Keratinocyte (primary cell): Measurements from ENCODE around the gene VASP. TPM values are rescaled to one million over a fixed set of nuclear protein-coding genes. Genes with fewer than 3 reads are reported as not detected.

ENCODE experiments used
- DNase-seq: peaks from one replicate; pipeline ENCODE4 v3.0.0-alpha.2; 2011; ENCODE audit warnings: low read depth, missing footprints, low spot score
- FAIRE-seq: peaks from 2 replicates; lab custom pipeline; 2011; peaks lifted over from hg19 to GRCh38; lab: Jason Lieb, UNC
- H2AFZ ChIP-seq: 2 replicates; pipeline ENCODE4 v1.6.0; 2012; ENCODE audit warnings: low read length, control low read depth, inconsistent platforms; ENCODE audit not compliant: control insufficient read depth
- H3K27ac ChIP-seq: 2 replicates; pipeline ENCODE4 v1.5.1; 2011; ENCODE audit warnings: low read length; ENCODE audit not compliant: control insufficient read depth, insufficient read depth
- H3K27me3 ChIP-seq: 3 replicates; pipeline ENCODE4 v1.6.0; 2011; ENCODE audit warnings: low read length; ENCODE audit not compliant: control insufficient read depth, insufficient read depth; ENCODE audit errors: extremely low read depth
- H3K36me3 ChIP-seq, 2 experiments: 2 replicates in 1 of 2; 3 replicates in 1 of 2; pipeline ENCODE4 v1.5.1; 2011; ENCODE audit warnings: low read length in 2 of 2, mild to moderate bottlenecking in 1 of 2; ENCODE audit not compliant: control insufficient read depth in 2 of 2, insufficient read depth in 2 of 2; ENCODE audit errors: extremely low read depth in 1 of 2
- H3K4me1 ChIP-seq: 3 replicates; pipeline ENCODE4 v1.5.1; 2011; ENCODE audit warnings: low read length; ENCODE audit not compliant: control insufficient read depth, insufficient read depth; ENCODE audit errors: extremely low read depth
- H3K4me2 ChIP-seq: 3 replicates; pipeline ENCODE4 v1.6.0; 2011; ENCODE audit warnings: low read depth, low read length; ENCODE audit not compliant: control insufficient read depth, insufficient read depth; ENCODE audit errors: extremely low read depth
- H3K4me3 ChIP-seq, 3 experiments: fragments of 200-600 bp in 1 of 3; sonication (generic) in 1 of 3; 2 replicates in 2 of 3; 3 replicates in 1 of 3; pipeline ENCODE4 v1.5.1; 2011 to 2016; ENCODE audit warnings: low read length in 3 of 3, mild to moderate bottlenecking in 3 of 3, control low read depth in 2 of 3, inconsistent platforms in 1 of 3, low read depth in 1 of 3, mixed read lengths in 1 of 3, mixed run types in 1 of 3, moderate library complexity in 1 of 3; ENCODE audit not compliant: control insufficient read depth in 2 of 3, insufficient read depth in 2 of 3; ENCODE audit errors: extremely low read depth in 1 of 3
- H3K79me2 ChIP-seq: 2 replicates; pipeline ENCODE4 v1.6.0; 2012; ENCODE audit warnings: low read length; ENCODE audit not compliant: control insufficient read depth, insufficient read depth
- H3K9ac ChIP-seq: 3 replicates; pipeline ENCODE4 v1.6.0; 2011; ENCODE audit warnings: low read length; ENCODE audit not compliant: control insufficient read depth, insufficient read depth; ENCODE audit errors: extremely low read depth
- H3K9me1 ChIP-seq: 3 replicates; pipeline ENCODE4 v1.6.0; 2011; ENCODE audit warnings: low read length; ENCODE audit not compliant: control insufficient read depth, insufficient read depth; ENCODE audit errors: extremely low read depth
- H3K9me3 ChIP-seq: 2 replicates; pipeline ENCODE4 v1.5.1; 2012; ENCODE audit warnings: low read depth, low read length; ENCODE audit not compliant: control insufficient read depth
- H4K20me1 ChIP-seq: 3 replicates; pipeline ENCODE4 v1.6.0; 2011; ENCODE audit warnings: low read length; ENCODE audit not compliant: control insufficient read depth, insufficient read depth; ENCODE audit errors: extremely low read depth
- CTCF ChIP-seq, 3 experiments: IDR thresholded peaks in 1 of 3; conservative IDR thresholded peaks in 1 of 3; optimal IDR thresholded peaks in 1 of 3; 2 replicates in 2 of 3; 3 replicates in 1 of 3; pipeline versions ENCODE3 to v1.5.1; 2011; ENCODE audit warnings: low read length in 3 of 3, mild to moderate bottlenecking in 3 of 3, moderate library complexity in 2 of 3, control low read depth in 1 of 3, inconsistent platforms in 1 of 3; ENCODE audit not compliant: insufficient read depth in 2 of 3; ENCODE audit errors: extremely low read depth in 1 of 3
- EZH2 ChIP-seq: IDR thresholded peaks from one replicate; pipeline ENCODE4 v1.6.1; 2012; ENCODE audit warnings: inconsistent platforms, mild to moderate bottlenecking, low read length, moderate library complexity
- dilution Hi-C: fragments of 300-500 bp; cut with MboI; formaldehyde crosslinking; loops from one replicate; pipeline ENCODE4 v1.7.0; 2020; ENCODE audit warnings: low sequenced_read_pairs; ENCODE audit not compliant: extremely low pct_ligation_motif_present
- polyA plus RNA-seq, 5 experiments: library from polyadenylated mRNA; depleted of rRNA in 3 of 5; stranded (reverse) in 3 of 5; stranded (forward) in 1 of 5; unstranded in 1 of 5; fragments of >200 nt; gene quantifications; 1 replicate in 1 of 5; 2 replicates in 3 of 5; 3 replicates in 1 of 5; pipeline versions ENCODE4 v1.2.1 to v1.2.3, GENCODE V29; 2011 to 2012; ENCODE audit warnings: missing spikeins in 2 of 5, low read depth in 1 of 5, low replicate concordance in 1 of 5

Gene VASP
- polyA plus RNA-seq, 1 donor (not counting 4 experiments of a cell fraction or from before 2014, with no cell fraction given) = 99.0 TPM

GRCh38 chr19:45505151-45505995 is 1.9 kb upstream of the VASP start:
- Histone ChIP-seq H3K4me3 (no peak overlapping the region), H2AFZ (no peak overlapping the region), H3K9me1 (no peaks in the 10 kb centered on the region), H3K27ac (peak overlapping the region; percentile 95), H3K4me2 (peak overlapping the region; percentile 100), H3K79me2 (peaks cover 31% of the 10 kb centered on the region), H3K36me3 (peaks cover 0 to 11% of the 10 kb centered on the region in 2 experiments), H3K9ac (peak overlapping the region; percentile 94), H4K20me1 (peaks cover 10% of the 10 kb centered on the region), H3K4me1 (peaks cover 25% of the 10 kb centered on the region), H3K27me3 (no peaks in the 10 kb centered on the region), H3K9me3 (no peaks in the 10 kb centered on the region)
- TF ChIP-seq CTCF (optimal IDR thresholded peaks at IDR 0.05 in 1 of 3, IDR thresholded peaks at IDR 0.05 in 1 of 3, conservative IDR thresholded peaks at IDR 0.05 in 1 of 3; ENCODE audit: extremely low read depth in 1 of 3, insufficient read depth in 2 of 3, low read length in 3 of 3) (no peak), EZH2 (no peak)
- DNase-seq (no peak), FAIRE-seq (no peak)
- dilution Hi-C loops = no loop called here

- peak overlapping the region; percentile 95 for H3K27ac ChIP-seq
- no peaks in the 10 kb centered on the region for H3K27me3 ChIP-seq
- H3K36me3 ChIP-seq = peaks cover 0 to 11% of the 10 kb centered on the region in 2 experiments
- H3K4me3 ChIP-seq = peak overlapping the region; percentile 58 to 86 (median 82)
- H2AFZ ChIP-seq = peak overlapping the region; percentile 88
- FAIRE-seq (no peak), DNase-seq (no peak)
- H3K9me1 ChIP-seq = no peaks in the 10 kb centered on the region
- peak overlapping the region; percentile 100 for H3K4me2 ChIP-seq
- H3K4me1 ChIP-seq = peaks cover 26% of the 10 kb centered on the region
- H4K20me1 ChIP-seq = peaks cover 12% of the 10 kb centered on the region
- H3K79me2 ChIP-seq = peaks cover 36% of the 10 kb centered on the region
- H3K9ac ChIP-seq = peak overlapping the region; percentile 94
- TF ChIP-seq CTCF (optimal IDR thresholded peaks at IDR 0.05 in 1 of 3, IDR thresholded peaks at IDR 0.05 in 1 of 3, conservative IDR thresholded peaks at IDR 0.05 in 1 of 3; ENCODE audit: extremely low read depth in 1 of 3, insufficient read depth in 2 of 3, low read length in 3 of 3) = no peak
- TF ChIP-seq EZH2 = no peak
- H3K9me3 ChIP-seq = no peaks in the 10 kb centered on the region
- dilution Hi-C loops = no loop called here
These were observed 1.4 kb upstream of the VASP start for GRCh38 chr19:45505996-45506245.
